ENCODE results near the gene CCT8L2. TPM values are rescaled to one million over a fixed set of nuclear protein-coding genes. Genes with fewer than 3 reads are reported as not detected.
A peak's percentile ranks its signal among the peaks of the same experiment; 100 is the strongest.
"Not testable (repeated sequence)": the region's sequence is repeated elsewhere in the genome, so short reads cannot be mapped to it uniquely, and the experiment has no call there.

The CCT8L2 gene
- polyA plus RNA-seq, 1 experiment, result not detected

DNA sequence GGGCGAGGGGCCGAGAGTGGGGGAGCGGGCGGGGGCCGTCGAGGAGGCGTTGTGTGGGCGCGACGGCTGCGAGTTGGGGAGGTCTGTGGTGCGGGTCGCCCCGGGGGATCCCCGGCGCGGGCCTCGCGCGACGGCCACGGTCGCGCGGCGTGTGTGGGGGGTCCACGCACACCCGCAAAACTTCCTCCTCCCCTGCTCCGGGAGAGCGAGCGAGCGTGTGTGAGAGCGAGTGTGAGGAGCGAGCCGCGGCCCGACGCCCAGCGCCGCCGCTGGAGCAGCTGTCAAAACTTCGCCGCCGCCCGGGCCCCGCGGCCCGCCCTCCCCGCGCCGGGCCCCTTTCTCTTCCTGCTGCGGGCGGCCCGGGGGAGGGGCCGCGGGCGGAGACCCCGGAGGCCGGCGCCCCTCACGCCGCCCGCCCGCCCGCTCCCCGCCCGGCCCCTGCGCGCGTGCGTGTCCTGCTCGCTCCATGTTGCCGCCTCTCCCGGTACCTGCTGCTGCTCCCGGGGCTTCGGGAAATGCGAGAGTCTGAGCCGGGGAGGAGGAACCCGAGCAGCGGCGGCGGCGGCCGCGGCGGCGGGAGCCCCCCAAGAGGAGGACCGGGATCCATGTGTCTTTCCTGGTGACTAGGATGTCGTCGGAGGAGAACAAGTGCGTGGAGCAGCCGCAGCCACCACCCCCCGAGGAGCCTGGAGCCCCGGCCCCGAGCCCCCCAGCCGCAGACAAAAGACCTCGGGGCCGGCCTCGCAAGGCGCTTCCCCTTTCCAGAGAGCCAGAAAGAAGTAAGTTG lies 9.0 kb upstream of the CCT8L2 start:
- ChIA-PET POLR2A (no interaction called here), CTCF (no interaction called here)
- H3K27me3 ChIP-seq (ENCODE audit: control insufficient read depth, insufficient read depth, low read length), result no peaks in the 10 kb centered on the region
- TF ChIP-seq, protein P1, sequence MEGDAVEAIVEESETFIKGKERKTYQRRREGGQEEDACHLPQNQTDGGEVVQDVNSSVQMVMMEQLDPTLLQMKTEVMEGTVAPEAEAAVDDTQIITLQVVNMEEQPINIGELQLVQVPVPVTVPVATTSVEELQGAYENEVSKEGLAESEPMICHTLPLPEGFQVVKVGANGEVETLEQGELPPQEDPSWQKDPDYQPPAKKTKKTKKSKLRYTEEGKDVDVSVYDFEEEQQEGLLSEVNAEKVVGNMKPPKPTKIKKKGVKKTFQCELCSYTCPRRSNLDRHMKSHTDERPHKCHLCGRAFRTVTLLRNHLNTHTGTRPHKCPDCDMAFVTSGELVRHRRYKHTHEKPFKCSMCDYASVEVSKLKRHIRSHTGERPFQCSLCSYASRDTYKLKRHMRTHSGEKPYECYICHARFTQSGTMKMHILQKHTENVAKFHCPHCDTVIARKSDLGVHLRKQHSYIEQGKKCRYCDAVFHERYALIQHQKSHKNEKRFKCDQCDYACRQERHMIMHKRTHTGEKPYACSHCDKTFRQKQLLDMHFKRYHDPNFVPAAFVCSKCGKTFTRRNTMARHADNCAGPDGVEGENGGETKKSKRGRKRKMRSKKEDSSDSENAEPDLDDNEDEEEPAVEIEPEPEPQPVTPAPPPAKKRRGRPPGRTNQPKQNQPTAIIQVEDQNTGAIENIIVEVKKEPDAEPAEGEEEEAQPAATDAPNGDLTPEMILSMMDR (IDR thresholded peaks at IDR 0.05; ENCODE audit: insufficient read depth, low read depth, low read length), result no peak
- DNase-seq (ENCODE audit: low read depth), result no peak
- peak overlapping the region; percentile 25 for H3K4me3 ChIP-seq (ENCODE audit: low read depth, low read length)
- no peaks in the 10 kb centered on the region for H3K36me3 ChIP-seq (ENCODE audit: control insufficient read depth, insufficient read depth, low read length)

DNA sequence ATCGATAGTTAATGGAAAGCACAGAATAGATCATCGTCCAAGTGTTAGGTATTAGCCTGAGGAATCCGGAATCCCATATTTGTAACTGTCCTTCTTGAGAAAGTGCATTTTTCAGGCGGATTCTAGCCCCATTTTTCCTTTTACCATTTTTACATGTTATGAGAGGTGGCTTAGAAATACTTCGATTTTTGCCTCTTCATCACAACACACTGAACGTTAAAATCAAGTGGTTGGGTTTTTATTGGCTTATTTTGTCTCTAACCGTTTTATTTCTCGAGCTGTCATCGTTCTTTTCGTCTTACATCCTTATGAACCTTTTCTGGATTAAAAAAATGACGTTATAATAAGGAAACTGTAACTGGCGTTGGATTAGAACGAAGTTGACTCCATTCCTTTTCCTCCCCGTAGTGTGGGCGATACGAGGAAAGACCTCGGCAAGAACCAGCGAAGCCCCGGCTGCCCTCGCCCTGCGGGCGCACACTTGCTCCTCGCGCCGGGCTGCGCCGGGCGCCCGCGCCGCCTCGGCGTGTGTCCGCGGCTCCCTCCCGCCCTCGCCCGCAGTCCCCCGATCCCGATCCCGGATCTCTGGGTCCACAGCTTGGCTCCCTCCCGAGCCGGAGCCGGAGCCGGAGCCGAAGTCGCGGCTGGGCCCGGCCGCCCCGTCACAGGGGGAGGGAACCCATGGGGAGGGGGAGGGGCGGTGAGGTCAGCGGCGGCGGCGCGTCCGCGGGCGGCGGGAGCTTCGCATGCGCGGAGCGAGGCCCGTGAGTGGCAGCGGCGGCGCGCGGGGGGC lies 8.2 kb upstream of the CCT8L2 start:
- H3K27me3 ChIP-seq (ENCODE audit: control insufficient read depth, insufficient read depth, low read length); H3K4me3 ChIP-seq (ENCODE audit: low read depth, low read length); POLR2A ChIA-PET; CTCF ChIA-PET; DNase-seq (ENCODE audit: low read depth); H3K36me3 ChIP-seq (ENCODE audit: control insufficient read depth, insufficient read depth, low read length): not testable (repeated sequence)

DNA sequence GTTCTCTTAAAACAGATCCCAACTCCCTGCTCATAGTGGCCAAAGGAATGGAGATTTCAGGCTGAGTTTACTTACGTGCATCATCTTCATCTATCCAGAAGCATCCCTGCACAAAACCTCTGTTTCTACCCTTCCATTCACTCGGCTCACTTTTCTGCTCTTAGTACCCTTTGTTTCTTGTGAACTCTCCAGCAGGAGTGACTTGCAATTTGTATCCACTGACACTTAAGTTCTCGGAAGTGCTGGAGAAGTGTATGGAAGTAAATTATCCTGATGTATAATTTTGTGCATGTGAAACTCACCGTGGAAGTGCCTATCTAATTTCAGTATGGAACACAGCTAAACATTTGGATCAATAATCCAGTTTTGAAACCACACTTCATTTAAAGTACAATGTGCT lies 7.0 kb upstream of the CCT8L2 start:
- H3K27me3 ChIP-seq (ENCODE audit: control insufficient read depth, insufficient read depth, low read length); H3K36me3 ChIP-seq (ENCODE audit: control insufficient read depth, insufficient read depth, low read length); H3K4me3 ChIP-seq (ENCODE audit: low read depth, low read length); POLR2A ChIA-PET; DNase-seq (ENCODE audit: low read depth): not testable (repeated sequence)
- CTCF ChIA-PET, result interaction anchor here (0.6 kb wide), 1 partner anchor 815 kb away, joined by 4 read pairs; no protein-coding TSS in a partner anchor

DNA sequence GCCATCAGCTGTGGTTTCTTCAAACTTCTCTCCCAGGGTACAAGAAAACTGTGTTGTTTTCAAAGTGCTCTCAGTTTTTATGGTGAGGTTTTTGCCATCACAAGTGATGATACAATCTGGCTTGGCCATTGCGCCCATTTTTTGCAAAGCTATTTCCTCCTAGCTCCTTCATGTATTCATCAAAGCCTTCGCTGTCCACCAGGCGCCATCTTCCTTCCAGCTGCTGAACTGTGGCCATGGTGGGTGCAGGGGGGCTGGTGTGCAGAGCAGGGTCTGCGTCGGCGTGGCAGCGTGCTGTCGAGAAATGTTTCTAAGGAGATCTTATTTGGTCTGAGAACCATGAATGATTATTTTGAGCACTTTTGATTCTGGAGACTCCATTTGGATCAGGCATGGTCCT lies 2.6 kb upstream of the CCT8L2 start:
- POLR2A ChIA-PET; H3K36me3 ChIP-seq (ENCODE audit: control insufficient read depth, insufficient read depth, low read length); H3K27me3 ChIP-seq (ENCODE audit: control insufficient read depth, insufficient read depth, low read length); H3K4me3 ChIP-seq (ENCODE audit: low read depth, low read length); DNase-seq (ENCODE audit: low read depth); CTCF ChIA-PET: not testable (repeated sequence)

DNA sequence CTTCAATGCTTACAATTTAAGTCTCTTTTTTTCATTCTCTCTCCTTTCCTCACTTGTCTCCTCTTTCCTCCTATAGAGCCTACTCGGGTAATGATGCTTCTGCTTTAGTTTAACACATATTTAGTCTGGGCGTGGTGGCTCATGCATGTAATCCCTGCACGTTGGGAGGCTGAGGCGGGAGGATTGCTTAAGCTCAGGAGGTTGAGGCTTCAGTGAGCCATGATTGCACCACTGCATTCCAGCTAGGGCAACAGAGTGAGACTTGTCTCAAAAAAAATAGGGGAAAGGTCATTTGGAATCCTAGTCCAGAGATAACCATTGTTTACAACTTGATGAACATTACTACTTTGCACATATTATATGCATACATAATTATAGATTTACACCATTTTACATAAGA lies 1.4 kb upstream of the CCT8L2 start:
- H3K36me3 ChIP-seq (ENCODE audit: control insufficient read depth, insufficient read depth, low read length), result no peaks in the 10 kb centered on the region
- DNase-seq (ENCODE audit: low read depth), result no peak
- no peak overlapping the region for H3K4me3 ChIP-seq (ENCODE audit: low read depth, low read length)
- no peaks in the 10 kb centered on the region for H3K27me3 ChIP-seq (ENCODE audit: control insufficient read depth, insufficient read depth, low read length)
- ChIA-PET CTCF (no interaction called here), POLR2A (no interaction called here)
- TF ChIP-seq, protein P1 (IDR thresholded peaks at IDR 0.05; ENCODE audit: insufficient read depth, low read depth, low read length), result no peak

DNA sequence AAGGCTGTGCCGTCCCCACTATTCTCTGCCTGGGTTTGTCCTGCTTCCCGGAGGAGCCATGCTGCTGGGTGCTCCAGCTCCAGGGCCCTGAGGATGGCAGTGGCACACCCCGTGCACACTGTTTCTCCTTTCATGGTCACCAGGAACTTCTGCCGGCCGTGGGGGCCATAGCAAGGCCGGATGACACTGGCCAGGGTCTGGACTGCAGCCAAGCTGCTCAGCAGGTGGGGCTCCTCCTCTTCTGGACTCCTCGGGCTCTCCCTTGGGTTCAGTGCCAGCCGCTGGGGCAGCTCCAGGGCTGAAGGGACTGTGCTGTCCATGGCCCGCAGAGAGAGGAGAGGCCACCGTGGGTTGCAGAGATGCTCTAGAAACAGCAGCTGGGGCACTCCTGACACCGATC lies 379 bp downstream of the CCT8L2 start:
- DNase-seq (ENCODE audit: low read depth); POLR2A ChIA-PET; H3K36me3 ChIP-seq (ENCODE audit: control insufficient read depth, insufficient read depth, low read length); CTCF ChIA-PET; H3K4me3 ChIP-seq (ENCODE audit: low read depth, low read length); H3K27me3 ChIP-seq (ENCODE audit: control insufficient read depth, insufficient read depth, low read length): not testable (repeated sequence)

DNA sequence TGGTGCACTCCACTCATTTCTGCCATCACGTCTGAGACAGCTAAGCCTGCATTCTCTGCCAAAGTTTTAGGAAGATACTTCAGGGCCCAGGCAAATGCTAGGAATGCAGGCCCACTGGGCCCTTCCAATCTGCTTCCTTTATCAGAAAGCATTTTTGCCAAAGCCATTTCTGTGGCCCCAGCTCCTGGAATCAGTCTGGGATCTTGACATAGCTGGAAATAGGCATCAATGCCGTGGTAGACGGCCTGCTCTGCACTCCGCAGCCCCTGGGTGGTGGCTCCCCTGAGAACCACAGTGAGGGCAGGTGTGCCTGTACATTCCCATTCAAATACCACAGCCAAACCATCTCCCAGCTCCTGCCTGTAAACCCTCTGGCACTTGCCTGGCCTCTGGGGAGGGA lies 1.5 kb downstream of the CCT8L2 start:
- H3K27me3 ChIP-seq (ENCODE audit: control insufficient read depth, insufficient read depth, low read length); H3K4me3 ChIP-seq (ENCODE audit: low read depth, low read length); CTCF ChIA-PET; POLR2A ChIA-PET; DNase-seq (ENCODE audit: low read depth); H3K36me3 ChIP-seq (ENCODE audit: control insufficient read depth, insufficient read depth, low read length): not testable (repeated sequence)

Data from BJ (cell line).